Neuron (in vitro differentiated cells): Measurements from ENCODE around the gene ATP6V1G3.

Experiments used
- H2AFZ ChIP-seq: one replicate; pipeline ENCODE4 v1.6.1; 2013; ENCODE audit warnings: low read depth, mild to moderate bottlenecking, inconsistent platforms, low read length, moderate library complexity
- H3K27me3 ChIP-seq: one replicate; pipeline ENCODE4 v1.6.1; 2013; ENCODE audit warnings: low read length; ENCODE audit not compliant: insufficient read depth
- H3K36me3 ChIP-seq: one replicate; pipeline ENCODE4 v1.6.1; 2013; ENCODE audit warnings: low read length; ENCODE audit not compliant: insufficient read depth
- H3K4me1 ChIP-seq: one replicate; pipeline ENCODE4 v1.6.1; 2013; ENCODE audit warnings: low read length; ENCODE audit not compliant: insufficient read depth
- H3K4me3 ChIP-seq: 2 replicates; pipeline ENCODE4 v1.5.1; 2013; ENCODE audit warnings: mild to moderate bottlenecking, low read length, moderate library complexity
- H3K9me3 ChIP-seq: one replicate; pipeline ENCODE4 v1.6.1; 2013; ENCODE audit warnings: low read length

The ATP6V1G3 gene

DNA sequence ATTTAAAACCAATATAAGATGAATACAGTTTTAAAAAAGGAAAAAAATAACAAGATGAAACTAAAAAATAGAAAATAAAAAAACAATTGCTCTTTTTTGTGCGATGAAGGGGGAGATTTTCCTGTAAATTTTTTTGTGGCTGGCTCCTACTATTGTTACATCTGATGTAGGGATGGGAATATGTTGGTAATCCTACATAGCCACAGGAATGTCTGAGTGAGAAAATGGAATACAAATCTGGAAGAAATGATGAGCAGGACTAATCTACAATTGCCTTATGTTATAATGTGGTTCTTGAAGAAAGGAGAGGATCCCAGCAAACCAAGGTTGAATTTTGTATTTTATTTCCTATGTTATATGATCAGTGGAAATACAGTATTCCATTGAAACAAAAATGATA is 40.9 kb downstream of the ATP6V1G3 start:
- H3K36me3 ChIP-seq: no peaks in the 10 kb centered on the region
- H3K27me3 ChIP-seq: no peaks in the 10 kb centered on the region
- no peaks in the 10 kb centered on the region for H3K9me3 ChIP-seq
- H3K4me3 ChIP-seq: no peak overlapping the region
- H3K4me1 ChIP-seq: no peaks in the 10 kb centered on the region
- no peak overlapping the region for H2AFZ ChIP-seq

DNA sequence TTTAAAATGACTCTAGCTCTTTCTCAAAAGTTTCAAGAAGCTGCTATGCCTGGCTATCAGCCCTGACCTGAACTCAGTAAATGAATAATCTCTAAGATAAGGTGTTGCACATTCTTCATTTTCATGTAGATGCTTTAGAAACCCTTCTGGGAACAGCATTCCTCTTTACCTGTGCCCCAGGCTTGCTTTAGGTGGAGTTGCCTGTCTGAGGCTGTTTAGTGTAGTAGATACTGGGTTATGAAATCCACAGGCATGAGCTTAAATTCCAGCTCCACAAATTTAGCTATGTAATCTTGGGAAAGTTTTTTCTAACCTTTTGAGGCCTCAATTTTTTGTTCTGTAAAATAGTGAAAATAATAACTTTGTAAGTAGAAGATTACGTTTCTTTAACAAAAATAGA is 41.6 kb downstream of the ATP6V1G3 start:
- Histone ChIP-seq H3K9me3 (no peaks in the 10 kb centered on the region), H2AFZ (no peak overlapping the region), H3K4me1 (no peaks in the 10 kb centered on the region), H3K4me3 (no peak overlapping the region), H3K36me3 (no peaks in the 10 kb centered on the region), H3K27me3 (no peaks in the 10 kb centered on the region)

GRCh38 chr1:198498103-198498385 is 42.4 kb downstream of the ATP6V1G3 start:
- H2AFZ ChIP-seq: no peak overlapping the region
- no peaks in the 10 kb centered on the region for H3K36me3 ChIP-seq
- H3K4me1 ChIP-seq: no peaks in the 10 kb centered on the region
- no peak overlapping the region for H3K4me3 ChIP-seq
- H3K27me3 ChIP-seq: no peaks in the 10 kb centered on the region
- no peaks in the 10 kb centered on the region for H3K9me3 ChIP-seq

DNA sequence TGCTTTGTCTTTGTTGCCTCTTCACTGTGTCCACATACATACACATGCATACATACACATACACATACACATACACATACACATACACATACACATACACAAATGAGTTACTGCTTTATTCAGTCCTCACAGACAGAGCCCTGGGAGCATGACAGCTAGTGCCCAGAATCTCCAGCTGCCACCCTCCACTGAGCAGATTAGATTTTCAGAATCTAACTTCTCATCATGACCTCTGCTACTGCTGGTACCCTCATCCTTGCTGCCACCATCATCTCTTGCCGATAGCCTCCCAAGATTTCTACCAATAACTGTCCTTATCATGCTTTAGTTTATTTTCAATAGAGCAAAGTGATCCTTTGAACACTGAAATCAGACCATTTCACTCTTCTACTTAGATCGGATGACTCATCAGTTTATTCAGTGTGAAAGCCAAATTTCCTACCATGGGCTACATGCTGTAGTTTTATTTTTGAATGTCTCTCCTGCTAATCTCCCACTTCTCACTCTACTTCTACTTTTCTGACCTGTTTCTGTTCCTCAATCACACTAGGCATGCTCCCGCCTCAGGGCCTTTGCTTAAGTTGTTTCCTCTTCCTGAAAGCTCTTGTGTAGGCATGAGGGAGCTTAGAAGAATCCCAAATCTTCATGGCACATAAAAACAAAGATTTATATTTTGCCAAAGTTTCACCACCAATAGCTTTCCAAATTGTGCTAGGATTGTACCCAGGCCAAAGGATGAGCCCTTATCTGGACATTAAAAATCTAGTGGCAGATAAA is 43.0 kb downstream of the ATP6V1G3 start:
- Histone ChIP-seq H3K36me3 (no peaks in the 10 kb centered on the region), H3K9me3 (no peaks in the 10 kb centered on the region), H3K4me1 (no peaks in the 10 kb centered on the region), H3K27me3 (no peaks in the 10 kb centered on the region), H2AFZ (no peak overlapping the region), H3K4me3 (no peak overlapping the region)

DNA sequence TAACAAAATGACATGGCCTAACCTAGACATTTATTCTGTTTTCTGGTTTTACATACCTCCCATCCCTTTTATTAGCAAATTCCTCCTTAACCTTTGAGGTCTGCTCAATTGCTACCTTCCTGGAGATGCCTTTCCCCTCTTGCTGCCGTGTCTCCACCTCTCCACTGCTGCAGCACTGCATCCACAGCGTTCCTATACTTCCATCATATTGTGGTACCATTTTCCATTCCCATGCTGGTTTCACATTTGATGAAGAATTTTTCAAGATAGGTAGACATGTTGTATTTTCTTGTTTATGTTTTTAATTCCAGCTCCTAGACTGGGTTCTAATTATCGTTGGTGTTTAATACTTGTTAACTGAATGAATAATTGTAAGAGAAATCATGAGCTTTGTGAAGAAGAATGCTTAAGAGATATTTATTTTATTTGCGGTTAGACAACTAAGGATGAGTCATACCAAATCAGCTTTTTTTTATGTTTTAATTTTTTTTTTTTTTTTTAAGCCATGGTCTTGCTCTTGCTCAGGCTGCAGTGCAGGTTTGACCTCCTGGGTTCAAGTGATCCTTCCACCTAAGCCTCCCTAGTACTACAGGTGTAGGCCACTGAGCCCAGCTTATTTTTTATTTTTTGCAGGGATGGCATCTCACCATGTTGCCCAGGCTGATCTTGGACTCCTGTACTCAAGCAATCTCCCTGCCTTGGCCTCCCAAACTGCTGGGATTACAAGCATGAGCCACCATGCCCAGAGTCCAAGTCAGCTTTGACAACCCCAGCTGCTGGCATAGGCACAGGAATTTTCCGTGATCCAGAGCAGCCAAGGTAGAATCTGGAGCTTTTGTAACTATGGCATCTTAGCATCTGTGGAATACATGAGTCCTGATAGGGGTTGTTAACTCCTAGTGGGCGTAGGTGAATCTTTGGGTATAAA is 44.0 kb downstream of the ATP6V1G3 start:
- H3K27me3 ChIP-seq: no peaks in the 10 kb centered on the region
- H3K4me1 ChIP-seq: no peaks in the 10 kb centered on the region
- H3K9me3 ChIP-seq: no peaks in the 10 kb centered on the region
- H3K36me3 ChIP-seq: no peaks in the 10 kb centered on the region
- H3K4me3 ChIP-seq: no peak overlapping the region
- H2AFZ ChIP-seq: no peak overlapping the region

GRCh38 chr1:198495631-198496030 is 44.8 kb downstream of the ATP6V1G3 start:
- Histone ChIP-seq H3K27me3 (no peaks in the 10 kb centered on the region), H3K4me1 (no peaks in the 10 kb centered on the region), H3K4me3 (no peak overlapping the region), H3K9me3 (no peaks in the 10 kb centered on the region), H3K36me3 (no peaks in the 10 kb centered on the region), H2AFZ (no peak overlapping the region)

- H3K4me3 ChIP-seq: no peak overlapping the region
- no peaks in the 10 kb centered on the region for H3K4me1 ChIP-seq
- no peaks in the 10 kb centered on the region for H3K9me3 ChIP-seq
- H3K36me3 ChIP-seq: no peaks in the 10 kb centered on the region
- H3K27me3 ChIP-seq: no peaks in the 10 kb centered on the region
- H2AFZ ChIP-seq: no peak overlapping the region
Measured at GRCh38 chr1:198494658-198495103, 45.8 kb downstream of the ATP6V1G3 start.

GRCh38 chr1:198494139-198494538 is 46.3 kb downstream of the ATP6V1G3 start:
- H3K9me3 ChIP-seq: no peaks in the 10 kb centered on the region
- H2AFZ ChIP-seq: no peak overlapping the region
- H3K27me3 ChIP-seq: no peaks in the 10 kb centered on the region
- H3K36me3 ChIP-seq: no peaks in the 10 kb centered on the region
- no peak overlapping the region for H3K4me3 ChIP-seq
- no peaks in the 10 kb centered on the region for H3K4me1 ChIP-seq

DNA sequence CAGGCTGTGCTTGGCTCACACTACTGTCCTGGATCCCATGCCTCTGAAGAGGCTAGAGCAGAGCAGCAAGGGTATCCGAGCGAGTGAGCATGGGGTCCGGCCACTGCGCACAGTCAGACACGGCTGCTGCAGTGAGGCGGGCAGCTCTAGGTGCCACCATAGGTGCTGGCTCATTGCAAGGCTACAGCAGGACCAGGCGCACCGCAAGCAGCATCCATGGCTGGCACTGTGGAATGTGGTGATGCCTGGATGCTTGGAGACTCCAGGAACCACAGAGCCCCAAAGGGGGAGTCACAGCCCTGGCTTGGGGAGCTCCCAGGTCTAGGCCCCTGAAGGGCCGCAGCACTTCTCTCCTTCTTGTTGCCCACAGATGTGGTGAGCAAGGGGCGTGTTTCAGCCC is 47.2 kb downstream of the ATP6V1G3 start:
- H3K36me3 ChIP-seq: no peaks in the 10 kb centered on the region
- no peaks in the 10 kb centered on the region for H3K4me1 ChIP-seq
- H3K27me3 ChIP-seq: no peaks in the 10 kb centered on the region
- no peaks in the 10 kb centered on the region for H3K9me3 ChIP-seq
- no peak overlapping the region for H2AFZ ChIP-seq
- no peak overlapping the region for H3K4me3 ChIP-seq

- H3K4me1 ChIP-seq: no peaks in the 10 kb centered on the region
- no peak overlapping the region for H3K4me3 ChIP-seq
- H2AFZ ChIP-seq: no peak overlapping the region
- no peaks in the 10 kb centered on the region for H3K27me3 ChIP-seq
- no peaks in the 10 kb centered on the region for H3K9me3 ChIP-seq
- no peaks in the 10 kb centered on the region for H3K36me3 ChIP-seq
Measured at GRCh38 chr1:198492872-198493271, 47.6 kb downstream of the ATP6V1G3 start.

DNA sequence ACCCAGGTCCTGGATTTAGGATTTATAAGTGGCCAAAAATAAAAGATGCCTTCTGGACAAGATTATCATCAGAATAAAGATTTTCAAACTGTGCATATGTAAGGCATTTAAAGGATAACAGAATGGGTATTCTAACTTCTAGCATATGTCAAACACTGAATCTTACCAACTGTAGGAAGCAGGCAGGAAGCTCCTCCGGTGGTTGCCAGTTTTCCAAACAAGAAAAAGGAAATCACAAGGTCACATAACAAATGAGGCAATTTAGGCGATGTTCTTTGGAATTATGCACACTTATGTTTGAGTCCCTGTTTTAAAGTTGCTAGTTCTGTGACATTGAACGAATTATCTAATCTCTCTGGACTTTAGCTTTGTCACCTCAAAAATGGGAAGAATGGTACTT is 48.9 kb downstream of the ATP6V1G3 start:
- Histone ChIP-seq H3K36me3 (no peaks in the 10 kb centered on the region), H3K27me3 (no peaks in the 10 kb centered on the region), H3K9me3 (no peaks in the 10 kb centered on the region), H3K4me1 (no peaks in the 10 kb centered on the region), H2AFZ (no peak overlapping the region), H3K4me3 (no peak overlapping the region)

DNA sequence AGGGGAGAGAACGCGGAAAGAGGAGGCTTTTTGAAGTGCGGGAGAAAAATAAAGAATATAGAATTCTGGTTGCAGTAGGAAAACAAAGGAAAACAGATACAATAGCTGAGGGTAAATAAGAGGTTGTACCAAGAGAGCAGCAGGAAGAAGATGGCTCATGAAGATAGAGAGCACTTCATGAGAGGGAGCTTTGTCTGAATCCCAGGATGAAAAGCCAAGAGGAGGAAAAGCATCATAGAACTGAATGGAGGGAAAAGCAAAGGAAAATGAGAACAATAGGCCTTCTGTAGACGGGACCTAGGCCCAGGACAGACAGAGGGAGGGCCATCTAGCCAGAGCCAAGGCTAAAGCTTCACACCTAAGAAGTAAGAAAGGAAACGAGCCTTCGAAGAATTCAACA is 49.5 kb downstream of the ATP6V1G3 start:
- Histone ChIP-seq H3K9me3 (no peaks in the 10 kb centered on the region), H3K4me1 (no peaks in the 10 kb centered on the region), H2AFZ (no peak overlapping the region), H3K36me3 (no peaks in the 10 kb centered on the region), H3K4me3 (no peak overlapping the region), H3K27me3 (no peaks in the 10 kb centered on the region)

- H3K27me3 ChIP-seq: no peaks in the 10 kb centered on the region
- no peaks in the 10 kb centered on the region for H3K36me3 ChIP-seq
- H3K4me3 ChIP-seq: no peak overlapping the region
- no peaks in the 10 kb centered on the region for H3K9me3 ChIP-seq
- no peaks in the 10 kb centered on the region for H3K4me1 ChIP-seq
- no peak overlapping the region for H2AFZ ChIP-seq
Measured at GRCh38 chr1:198490224-198490623, 50.3 kb downstream of the ATP6V1G3 start.
